Measurements from ENCODE around the gene GSTA3. TPM values are rescaled to one million over a fixed set of nuclear protein-coding genes. Genes with fewer than 3 reads are reported as not detected.

The GSTA3 gene
- total and polyA plus RNA-seq, 2 experiments from 2014 or later, result not detected

- no peak overlapping the region for H3K27ac Mint-ChIP-seq
- Histone ChIP-seq H3K4me2 (no peak overlapping the region), H3K9me2 (ENCODE audit: insufficient read depth) (0 out of 2 replicates have a peak, but pooled peaks cover 2% of the 10 kb centered on the region), H4K20me1 (replicated peaks; ENCODE audit: insufficient read depth) (no peaks in the 10 kb centered on the region), H3K36me3 (ENCODE audit: insufficient read depth) (no peaks in the 10 kb centered on the region), H2AFZ (no peak overlapping the region), H3K79me2 (replicated peaks; ENCODE audit: insufficient read depth) (no peaks in the 10 kb centered on the region), H3F3A (replicated peaks; ENCODE audit: low read depth) (no peaks in the 10 kb centered on the region), H3K4me3 (no peak overlapping the region), H3K4me1 (ENCODE audit: insufficient read depth) (0 out of 2 replicates have a peak, but pooled peaks cover 3% of the 10 kb centered on the region), H3K27me3 (ENCODE audit: insufficient read depth) (no peaks in the 10 kb centered on the region), H3K27ac (ENCODE audit: low read depth) (no peak overlapping the region)
- H3K4me3 Mint-ChIP-seq, result no peak overlapping the region
- H3K9me3 Mint-ChIP-seq, result peaks cover 20% of the 10 kb centered on the region
- ATAC-seq (no peak), DNase-seq (ENCODE audit: low spot score) (no peak)
- H3K27me3 Mint-ChIP-seq (ENCODE audit: insufficient read depth, low read depth, poor library complexity), result no peaks in the 10 kb centered on the region
- H3K4me1 Mint-ChIP-seq, result peaks cover 7% of the 10 kb centered on the region
- TF ChIP-seq JUNB (IDR thresholded peaks at IDR 0.05; ENCODE audit: unreplicated experiment) (no peak), STAT1 (IDR thresholded peaks at IDR 0.05; ENCODE audit: unreplicated experiment) (no peak), NANOG (IDR thresholded peaks at IDR 0.05; ENCODE audit: borderline replicate concordance) (no peak), EZH2 (IDR thresholded peaks at IDR 0.05; ENCODE audit: low read depth, unreplicated experiment) (no peak), CREB1 (CRISPR knock-in tag; IDR thresholded peaks at IDR 0.05; ENCODE audit: low read depth) (no peak), ZNF462 (CRISPR knock-in tag; IDR thresholded peaks at IDR 0.05) (no peak), CTCF (conservative IDR thresholded peaks at IDR 0.05; ENCODE audit: low read depth in 2 of 2) (no peak), REST (IDR thresholded peaks at IDR 0.05; ENCODE audit: unreplicated experiment) (no peak), ZNF114 (CRISPR knock-in tag; IDR thresholded peaks at IDR 0.05) (no peak), POLR2AphosphoS5 (IDR thresholded peaks at IDR 0.05; ENCODE audit: low read depth) (no peak), EZH2phosphoT487 (IDR thresholded peaks at IDR 0.05; ENCODE audit: unreplicated experiment) (no peak), ZNF331 (CRISPR knock-in tag; IDR thresholded peaks at IDR 0.05; ENCODE audit: low read depth) (no peak)
- TF ChIP-seq, protein P1, sequence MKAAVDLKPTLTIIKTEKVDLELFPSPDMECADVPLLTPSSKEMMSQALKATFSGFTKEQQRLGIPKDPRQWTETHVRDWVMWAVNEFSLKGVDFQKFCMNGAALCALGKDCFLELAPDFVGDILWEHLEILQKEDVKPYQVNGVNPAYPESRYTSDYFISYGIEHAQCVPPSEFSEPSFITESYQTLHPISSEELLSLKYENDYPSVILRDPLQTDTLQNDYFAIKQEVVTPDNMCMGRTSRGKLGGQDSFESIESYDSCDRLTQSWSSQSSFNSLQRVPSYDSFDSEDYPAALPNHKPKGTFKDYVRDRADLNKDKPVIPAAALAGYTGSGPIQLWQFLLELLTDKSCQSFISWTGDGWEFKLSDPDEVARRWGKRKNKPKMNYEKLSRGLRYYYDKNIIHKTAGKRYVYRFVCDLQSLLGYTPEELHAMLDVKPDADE (IDR thresholded peaks at IDR 0.05), result no peak
- H3K36me3 Mint-ChIP-seq (ENCODE audit: low read depth), result peaks cover 7% of the 10 kb centered on the region; the same call in 2 of the 3 replicates
These were observed 20.0 kb upstream of the GSTA3 start for GRCh38 chr6:52929321-52930164.

All from GM23338 (cell line).